Measurements from ENCODE around the gene ZSWIM3.

ZSWIM3 gene

DNA sequence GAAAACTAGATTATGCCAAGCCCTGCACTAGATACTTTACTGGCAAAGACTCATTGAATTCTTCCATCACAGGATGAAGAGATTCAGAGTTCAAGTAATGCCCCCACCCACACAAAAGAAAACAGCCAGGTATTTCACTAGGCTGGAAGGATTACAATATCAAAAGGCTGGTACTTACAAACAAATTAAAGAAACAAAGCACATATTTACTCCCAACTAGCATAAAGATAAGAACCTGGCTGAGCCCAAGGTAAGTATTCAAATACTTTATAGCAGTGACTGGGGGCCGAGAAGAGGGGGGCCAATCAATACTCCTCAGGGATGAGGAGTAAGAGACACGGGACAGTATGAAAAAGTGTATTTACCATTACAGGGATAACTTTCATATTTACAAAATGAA lies 3.9 kb upstream of the ZSWIM3 start:
- Histone ChIP-seq H3K4me3 (replicated peaks; ENCODE audit: low read depth, low read length) (no peak overlapping the region), H3K27me3 (replicated peaks; ENCODE audit: control insufficient read depth, insufficient read depth, low read length) (no peaks in the 10 kb centered on the region), H3K36me3 (ENCODE audit: control insufficient read depth, insufficient read depth, low read length) (peaks cover 11% of the 10 kb centered on the region)
- DNase-seq (ENCODE audit: extremely low read depth, insufficient read length) = no peak
- TF ChIP-seq, protein P1, sequence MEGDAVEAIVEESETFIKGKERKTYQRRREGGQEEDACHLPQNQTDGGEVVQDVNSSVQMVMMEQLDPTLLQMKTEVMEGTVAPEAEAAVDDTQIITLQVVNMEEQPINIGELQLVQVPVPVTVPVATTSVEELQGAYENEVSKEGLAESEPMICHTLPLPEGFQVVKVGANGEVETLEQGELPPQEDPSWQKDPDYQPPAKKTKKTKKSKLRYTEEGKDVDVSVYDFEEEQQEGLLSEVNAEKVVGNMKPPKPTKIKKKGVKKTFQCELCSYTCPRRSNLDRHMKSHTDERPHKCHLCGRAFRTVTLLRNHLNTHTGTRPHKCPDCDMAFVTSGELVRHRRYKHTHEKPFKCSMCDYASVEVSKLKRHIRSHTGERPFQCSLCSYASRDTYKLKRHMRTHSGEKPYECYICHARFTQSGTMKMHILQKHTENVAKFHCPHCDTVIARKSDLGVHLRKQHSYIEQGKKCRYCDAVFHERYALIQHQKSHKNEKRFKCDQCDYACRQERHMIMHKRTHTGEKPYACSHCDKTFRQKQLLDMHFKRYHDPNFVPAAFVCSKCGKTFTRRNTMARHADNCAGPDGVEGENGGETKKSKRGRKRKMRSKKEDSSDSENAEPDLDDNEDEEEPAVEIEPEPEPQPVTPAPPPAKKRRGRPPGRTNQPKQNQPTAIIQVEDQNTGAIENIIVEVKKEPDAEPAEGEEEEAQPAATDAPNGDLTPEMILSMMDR (IDR thresholded peaks at IDR 0.05; ENCODE audit: insufficient read depth, low read length, poor library complexity, severe bottlenecking) = no peak

DNA sequence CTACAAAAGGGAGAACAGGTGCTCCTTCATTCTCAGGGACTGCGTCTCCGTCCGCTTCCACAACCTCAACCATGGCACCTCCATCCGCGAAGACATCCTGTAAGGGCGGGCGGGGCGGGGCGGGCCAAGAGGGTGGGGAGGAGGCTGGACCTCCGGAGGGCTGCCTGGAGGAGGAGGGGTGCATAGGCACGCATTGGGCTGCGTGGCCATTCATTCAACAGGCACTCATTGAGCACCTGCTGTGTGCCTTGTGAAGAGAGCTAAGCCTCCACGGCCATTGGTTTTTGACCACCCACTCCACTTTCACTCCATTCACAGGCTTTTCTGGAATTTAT lies 435 bp downstream of the ZSWIM3 start:
- TF ChIP-seq, protein P1 (IDR thresholded peaks at IDR 0.05; ENCODE audit: insufficient read depth, low read length, poor library complexity, severe bottlenecking) = no peak
- no peaks in the 10 kb centered on the region for H3K27me3 ChIP-seq (replicated peaks; ENCODE audit: control insufficient read depth, insufficient read depth, low read length)
- no peak for DNase-seq (ENCODE audit: extremely low read depth, insufficient read length)
- peak overlapping the region; percentile 94 for H3K4me3 ChIP-seq (replicated peaks; ENCODE audit: low read depth, low read length)
- H3K36me3 ChIP-seq (ENCODE audit: control insufficient read depth, insufficient read depth, low read length) = peaks cover 3% of the 10 kb centered on the region

DNA sequence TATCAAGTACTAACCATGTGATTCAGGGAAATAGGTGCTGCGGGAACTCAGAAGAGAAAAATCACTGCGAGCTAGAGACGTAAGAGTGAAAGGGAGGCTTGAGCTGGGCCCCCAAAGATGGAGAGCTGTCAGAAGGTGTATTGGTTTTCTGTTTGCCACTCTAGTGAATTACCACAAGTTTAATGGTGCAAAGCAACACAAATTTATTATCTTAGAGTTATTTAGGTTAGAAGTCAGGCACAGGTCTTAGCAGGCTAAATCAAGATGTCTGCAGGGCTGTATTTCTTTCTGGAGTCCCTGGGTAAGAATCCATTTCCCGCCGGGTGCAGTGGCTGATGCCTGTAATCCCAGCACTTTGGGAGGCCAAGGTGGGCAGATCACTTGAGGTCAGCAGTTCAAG lies 2.5 kb downstream of the ZSWIM3 start:
- no peak overlapping the region for H3K4me3 ChIP-seq (replicated peaks; ENCODE audit: low read depth, low read length)

DNA sequence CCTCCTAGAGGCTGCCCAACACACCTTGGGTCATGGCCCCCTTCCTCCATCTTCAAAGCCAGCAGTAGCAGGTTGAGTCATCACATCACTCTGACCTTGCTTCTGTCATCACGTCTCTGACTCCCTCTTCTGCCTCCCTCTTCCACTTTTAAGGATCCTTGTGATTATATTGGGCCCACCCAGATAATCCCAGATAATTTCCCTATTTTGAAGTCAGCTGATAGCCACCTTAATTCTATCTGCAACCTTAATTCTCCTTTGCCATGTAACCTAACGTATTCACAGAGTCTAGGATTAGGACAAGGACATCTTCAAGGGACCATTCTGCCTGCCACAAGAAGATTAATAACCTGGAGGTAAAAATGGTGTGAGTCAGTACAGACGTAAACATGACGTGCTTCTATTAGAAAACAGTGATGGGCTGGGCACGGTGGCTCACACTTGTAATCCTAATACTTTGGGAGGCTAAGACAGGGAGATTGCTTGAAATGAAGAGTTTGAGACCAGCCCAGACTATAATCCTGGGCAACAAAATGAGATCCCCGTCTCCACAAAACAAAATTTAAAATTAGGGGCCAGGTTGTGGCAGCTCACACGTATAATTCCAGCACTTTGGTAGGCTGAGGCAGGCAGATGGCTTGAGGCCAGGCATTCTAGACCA lies 3.3 kb downstream of the ZSWIM3 start:
- no peak for DNase-seq (ENCODE audit: extremely low read depth, insufficient read length)
- H3K4me3 ChIP-seq (replicated peaks; ENCODE audit: low read depth, low read length) = no peak overlapping the region
- TF ChIP-seq, protein P1 (IDR thresholded peaks at IDR 0.05; ENCODE audit: insufficient read depth, low read length, poor library complexity, severe bottlenecking) = no peak
- H3K36me3 ChIP-seq (ENCODE audit: control insufficient read depth, insufficient read depth, low read length) = no peaks in the 10 kb centered on the region; the same call in 1 of the 2 replicates
- no peaks in the 10 kb centered on the region for H3K27me3 ChIP-seq (replicated peaks; ENCODE audit: control insufficient read depth, insufficient read depth, low read length)

More for the DNA sequence above, 2.5 kb downstream of the ZSWIM3 start:
- H3K27me3 ChIP-seq (replicated peaks; ENCODE audit: control insufficient read depth, insufficient read depth, low read length) = no peaks in the 10 kb centered on the region
- no peaks in the 10 kb centered on the region; the same call in 1 of the 2 replicates for H3K36me3 ChIP-seq (ENCODE audit: control insufficient read depth, insufficient read depth, low read length)
- TF ChIP-seq, protein P1 (IDR thresholded peaks at IDR 0.05; ENCODE audit: insufficient read depth, low read length, poor library complexity, severe bottlenecking) = no peak
- no peak for DNase-seq (ENCODE audit: extremely low read depth, insufficient read length)

DNA sequence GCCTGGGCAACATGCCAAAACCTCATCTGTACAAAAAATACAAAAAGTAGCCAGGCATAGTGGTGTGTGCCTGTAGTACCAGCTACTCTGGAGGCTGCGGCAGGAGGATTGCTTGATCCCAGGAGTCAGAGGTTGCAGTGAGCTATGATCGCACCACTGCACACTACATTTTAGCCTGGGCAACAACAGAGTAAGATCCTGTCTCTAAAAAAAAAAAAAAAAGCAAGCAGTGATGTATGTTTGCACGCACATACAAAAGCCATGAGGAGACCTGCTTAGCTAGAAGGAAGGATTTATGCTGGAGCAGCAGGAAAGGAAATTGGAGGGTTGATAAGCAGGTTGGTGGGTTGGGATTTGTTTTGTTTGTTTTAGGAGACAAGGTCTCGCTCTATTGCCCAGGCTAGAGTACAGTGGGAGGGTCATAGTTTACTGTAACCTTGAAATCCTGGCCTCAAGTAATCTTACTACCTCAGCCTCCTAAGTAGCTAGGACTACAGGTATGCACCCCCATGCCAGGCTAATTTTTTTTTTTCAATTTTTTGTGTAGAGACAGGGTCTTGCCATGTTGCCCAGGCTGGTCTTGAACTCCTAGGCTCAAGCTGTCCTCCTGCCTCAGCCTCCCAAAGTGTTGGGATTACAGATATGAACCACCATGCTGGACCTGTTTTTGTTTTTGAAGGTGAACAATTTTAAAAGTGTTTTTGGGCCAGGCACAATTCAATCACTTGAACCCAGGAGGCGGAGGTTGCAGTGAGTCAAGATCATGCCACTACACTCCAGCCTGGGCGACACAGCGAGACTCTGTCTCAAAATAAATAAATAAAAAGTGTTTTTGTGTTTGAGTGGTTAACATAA lies 4.0 kb downstream of the ZSWIM3 start:
- Histone ChIP-seq H3K27me3 (replicated peaks; ENCODE audit: control insufficient read depth, insufficient read depth, low read length) (no peaks in the 10 kb centered on the region), H3K36me3 (ENCODE audit: control insufficient read depth, insufficient read depth, low read length) (no peaks in the 10 kb centered on the region), H3K4me3 (replicated peaks; ENCODE audit: low read depth, low read length) (no peak overlapping the region)
- DNase-seq (ENCODE audit: extremely low read depth, insufficient read length) = no peak
- TF ChIP-seq, protein P1 (IDR thresholded peaks at IDR 0.05; ENCODE audit: insufficient read depth, low read length, poor library complexity, severe bottlenecking) = no peak

Measured in GM06990 (cell line).